OCI-LY3 (cell line): ENCODE measurements around the gene SCFD1.

Source experiments
- EZH2phosphoT487 ChIP-seq: fragments of 200-600 bp; shearing (Covaris generic); IDR thresholded peaks from 2 replicates; pipeline ENCODE4 v1.6.1; 2018; ENCODE audit warnings: antibody characterized with exemption, mixed run types, low read depth
- TF ChIP-seq, protein P1 (sequence below): fragments of 200-600, 300-600 bp; sonication (generic); IDR thresholded peaks from 2 replicates; pipeline ENCODE4 v1.5.1; 2014; ENCODE audit warnings: antibody characterized with exemption, low read length, low read depth

DNA sequence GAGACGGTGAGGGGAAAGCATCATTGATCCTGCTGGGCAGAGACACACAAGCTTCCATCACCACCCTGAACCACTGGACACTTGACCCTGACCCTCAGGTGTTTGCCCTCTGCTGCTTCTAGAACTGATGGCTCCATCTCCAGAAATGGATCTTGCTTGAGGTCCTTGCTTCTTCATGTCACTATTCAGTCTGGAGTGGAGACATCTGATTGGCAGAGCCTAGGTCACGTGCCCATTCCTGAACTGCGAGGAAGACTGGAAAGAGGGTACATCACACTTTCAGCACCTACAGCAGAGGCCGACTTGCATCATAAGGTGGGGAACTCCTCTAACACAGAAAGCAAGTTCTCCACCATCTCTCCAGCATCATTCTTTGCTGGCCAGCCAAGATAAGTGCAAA is 145.5 kb downstream of the SCFD1 start:
- TF ChIP-seq, protein P1, sequence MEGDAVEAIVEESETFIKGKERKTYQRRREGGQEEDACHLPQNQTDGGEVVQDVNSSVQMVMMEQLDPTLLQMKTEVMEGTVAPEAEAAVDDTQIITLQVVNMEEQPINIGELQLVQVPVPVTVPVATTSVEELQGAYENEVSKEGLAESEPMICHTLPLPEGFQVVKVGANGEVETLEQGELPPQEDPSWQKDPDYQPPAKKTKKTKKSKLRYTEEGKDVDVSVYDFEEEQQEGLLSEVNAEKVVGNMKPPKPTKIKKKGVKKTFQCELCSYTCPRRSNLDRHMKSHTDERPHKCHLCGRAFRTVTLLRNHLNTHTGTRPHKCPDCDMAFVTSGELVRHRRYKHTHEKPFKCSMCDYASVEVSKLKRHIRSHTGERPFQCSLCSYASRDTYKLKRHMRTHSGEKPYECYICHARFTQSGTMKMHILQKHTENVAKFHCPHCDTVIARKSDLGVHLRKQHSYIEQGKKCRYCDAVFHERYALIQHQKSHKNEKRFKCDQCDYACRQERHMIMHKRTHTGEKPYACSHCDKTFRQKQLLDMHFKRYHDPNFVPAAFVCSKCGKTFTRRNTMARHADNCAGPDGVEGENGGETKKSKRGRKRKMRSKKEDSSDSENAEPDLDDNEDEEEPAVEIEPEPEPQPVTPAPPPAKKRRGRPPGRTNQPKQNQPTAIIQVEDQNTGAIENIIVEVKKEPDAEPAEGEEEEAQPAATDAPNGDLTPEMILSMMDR, result no peak
- TF ChIP-seq EZH2phosphoT487, result no peak
